ENCODE data around the gene RBM3. TPM values are rescaled to one million over a fixed set of nuclear protein-coding genes. Genes with fewer than 3 reads are reported as not detected.

The RBM3 gene
- total RNA-seq, 1 donor from 2014 or later, result 121 TPM

GRCh38 chrX:48533165-48533564 lies 41.1 kb upstream of the RBM3 start:
- no peak for TF ChIP-seq CTCF (IDR thresholded peaks at IDR 0.05; ENCODE audit: borderline replicate concordance)
- Histone ChIP-seq H3K27ac (replicated peaks) (no peak overlapping the region), H3K9me3 (replicated peaks) (no peaks in the 10 kb centered on the region), H3K4me3 (no peak overlapping the region), H3K27me3 (ENCODE audit: low read depth) (no peaks in the 10 kb centered on the region), H3K4me1 (peaks cover 6% of the 10 kb centered on the region), H3K36me3 (peaks cover 4% of the 10 kb centered on the region)
- no peak for DNase-seq
- intact Hi-C loops (cut with micrococcal nuclease), result no loop called here

DNA sequence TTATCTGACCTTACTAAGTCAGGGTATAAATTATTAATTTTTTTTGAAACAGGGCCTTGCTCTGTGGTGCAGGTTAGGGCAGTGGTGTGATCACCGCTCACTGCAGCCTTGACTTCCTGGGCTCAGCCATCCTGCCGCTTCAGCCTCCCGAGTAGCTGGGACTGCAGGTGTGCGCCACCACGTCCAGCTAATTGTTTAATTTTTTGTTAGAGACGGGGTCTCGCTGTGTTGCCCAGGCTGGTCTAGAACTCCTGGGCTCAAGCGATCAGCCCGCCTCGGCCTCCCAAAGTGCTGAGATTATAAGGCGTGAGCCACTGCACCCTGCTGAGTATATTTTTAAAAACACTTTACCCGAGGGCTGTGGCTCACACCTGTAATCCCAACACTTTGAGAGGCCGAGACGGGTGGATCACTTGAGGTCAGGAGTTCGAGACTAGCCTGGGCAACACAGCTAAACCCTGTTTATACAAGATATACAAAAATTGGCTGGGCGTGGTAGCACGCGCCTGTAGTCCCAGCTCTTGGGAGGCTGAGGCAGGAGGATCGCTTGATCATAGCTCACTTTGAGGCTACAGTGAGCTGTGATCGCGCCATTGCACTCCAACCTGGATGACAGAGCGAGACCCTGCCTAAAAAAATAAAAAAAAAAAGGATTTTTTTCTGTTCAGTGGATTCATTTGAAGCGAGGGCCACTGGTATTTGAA lies 35.5 kb upstream of the RBM3 start:
- Histone ChIP-seq H3K27me3 (ENCODE audit: low read depth) (no peaks in the 10 kb centered on the region), H3K36me3 (peaks cover 7% of the 10 kb centered on the region), H3K4me3 (peak overlapping the region; percentile 79), H3K27ac (replicated peaks) (peak overlapping the region; percentile 91), H3K4me1 (peaks cover 11% of the 10 kb centered on the region), H3K9me3 (replicated peaks) (no peaks in the 10 kb centered on the region)
- DNase-seq, result no peak
- TF ChIP-seq CTCF (IDR thresholded peaks at IDR 0.05; ENCODE audit: borderline replicate concordance), result no peak
- intact Hi-C loops (cut with micrococcal nuclease), result no loop called here

DNA sequence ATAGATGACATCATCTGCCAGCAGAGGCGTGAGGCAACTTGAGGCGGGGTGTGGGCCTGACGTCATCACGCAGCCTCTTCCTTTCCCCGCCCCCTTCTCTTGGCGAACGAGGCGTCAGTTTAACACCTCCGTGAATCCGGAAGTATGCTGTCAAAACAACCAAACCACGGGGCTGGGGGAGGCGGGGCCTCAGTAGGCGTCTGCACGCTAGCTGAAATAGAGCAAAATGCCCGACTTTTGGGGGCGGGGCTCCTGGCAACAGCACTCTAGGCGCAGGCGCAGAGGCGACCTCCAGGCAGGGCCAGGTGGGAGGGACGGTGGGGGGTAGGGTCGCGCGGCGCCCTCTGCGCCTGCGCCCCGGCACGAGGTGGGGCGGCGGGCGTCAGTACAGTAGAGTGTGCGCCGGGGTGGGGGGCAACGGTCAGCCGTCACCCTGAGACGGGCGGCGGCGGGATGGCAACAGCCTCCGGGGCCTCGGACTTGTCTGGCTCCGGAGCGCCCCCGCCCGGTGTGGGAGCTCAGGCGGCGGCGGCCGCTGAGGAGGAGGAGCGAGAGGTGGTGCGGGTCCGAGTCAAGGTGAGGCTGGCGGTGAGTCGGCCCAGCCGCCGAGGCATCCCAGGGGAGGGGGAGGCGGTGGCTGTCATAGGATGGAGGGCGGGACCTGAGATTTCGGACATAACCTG lies 34.8 kb upstream of the RBM3 start, which contains the start of gene TBC1D25:
Gene TBC1D25 (plus strand): TSS at position 370 of the 683 bp plus-strand sequence. CDS start 84 bp downstream, at position 454.
- intact Hi-C loops (cut with micrococcal nuclease), result no loop called here
- peak; percentile 52 for TF ChIP-seq CTCF (IDR thresholded peaks at IDR 0.05; ENCODE audit: borderline replicate concordance)
- peaks cover 9% of the 10 kb centered on the region for H3K36me3 ChIP-seq
- DNase-seq, result peak; percentile 96
- H3K9me3 ChIP-seq (replicated peaks), result no peaks in the 10 kb centered on the region
- peak within 1 kb of the TSS; percentile 79 for H3K4me3 ChIP-seq
- peaks cover 11% of the 10 kb centered on the region for H3K4me1 ChIP-seq
- peak within 1 kb of the TSS; percentile 91 for H3K27ac ChIP-seq (replicated peaks)
- no peaks in the 10 kb centered on the region for H3K27me3 ChIP-seq (ENCODE audit: low read depth)

GRCh38 chrX:48540028-48540375 lies 34.3 kb upstream of the RBM3 start:
- Histone ChIP-seq H3K9me3 (replicated peaks) (no peaks in the 10 kb centered on the region), H3K4me3 (peak overlapping the region; percentile 79), H3K27ac (replicated peaks) (peak overlapping the region; percentile 91), H3K4me1 (peaks cover 11% of the 10 kb centered on the region), H3K27me3 (ENCODE audit: low read depth) (no peaks in the 10 kb centered on the region), H3K36me3 (peaks cover 14% of the 10 kb centered on the region)
- DNase-seq, result no peak
- intact Hi-C loops (cut with micrococcal nuclease), result no loop called here
- no peak for TF ChIP-seq CTCF (IDR thresholded peaks at IDR 0.05; ENCODE audit: borderline replicate concordance)

GRCh38 chrX:48540480-48540879 lies 33.8 kb upstream of the RBM3 start:
- TF ChIP-seq CTCF (IDR thresholded peaks at IDR 0.05; ENCODE audit: borderline replicate concordance), result no peak
- H3K27ac ChIP-seq (replicated peaks), result peak overlapping the region; percentile 91
- DNase-seq, result no peak
- H3K27me3 ChIP-seq (ENCODE audit: low read depth), result no peaks in the 10 kb centered on the region
- H3K9me3 ChIP-seq (replicated peaks), result no peaks in the 10 kb centered on the region
- H3K4me1 ChIP-seq, result peaks cover 11% of the 10 kb centered on the region
- peaks cover 19% of the 10 kb centered on the region for H3K36me3 ChIP-seq
- H3K4me3 ChIP-seq, result peak overlapping the region; percentile 79
- intact Hi-C loops (cut with micrococcal nuclease), result no loop called here
